Globus pallidus (tissue), 1 donor: ENCODE data around the gene UBE2QL1.

Source experiments
- DNase-seq: peaks from one replicate; pipeline ENCODE4 v3.0.0-alpha.2; 2015; ENCODE audit warnings: low spot score

UBE2QL1 gene

GRCh38 chr5:6448622-6449464, at the start of gene UBE2QL1:
Gene UBE2QL1 (plus strand): TSS chr5:6448859. CDS start chr5:6448894, 35 bp downstream.
- no peak for DNase-seq

GRCh38 chr5:6399980-6400910, 48.4 kb upstream of the UBE2QL1 start:
- no peak for DNase-seq

- no peak for DNase-seq
Observed at GRCh38 chr5:6401410-6401809, 47.2 kb upstream of the UBE2QL1 start.

GRCh38 chr5:6402939-6403338, 45.7 kb upstream of the UBE2QL1 start:
- no peak for DNase-seq

- DNase-seq: no peak
Observed at GRCh38 chr5:6403416-6403815, 45.2 kb upstream of the UBE2QL1 start.

GRCh38 chr5:6404129-6404528, 44.5 kb upstream of the UBE2QL1 start:
- no peak for DNase-seq

GRCh38 chr5:6405591-6405990, 43.1 kb upstream of the UBE2QL1 start:
- DNase-seq: no peak

GRCh38 chr5:6407558-6408259, 41.0 kb upstream of the UBE2QL1 start:
- no peak for DNase-seq

GRCh38 chr5:6408260-6408596, 40.4 kb upstream of the UBE2QL1 start:
- no peak for DNase-seq

- DNase-seq: no peak
Observed at GRCh38 chr5:6408627-6409446, 39.8 kb upstream of the UBE2QL1 start.

GRCh38 chr5:6410421-6410820, 38.2 kb upstream of the UBE2QL1 start:
- no peak for DNase-seq

GRCh38 chr5:6411141-6411540, 37.5 kb upstream of the UBE2QL1 start:
- DNase-seq: no peak

GRCh38 chr5:6412811-6413210, 35.8 kb upstream of the UBE2QL1 start:
- DNase-seq: no peak

- DNase-seq: no peak
Observed at GRCh38 chr5:6417657-6418056, 31.0 kb upstream of the UBE2QL1 start.

- no peak for DNase-seq
Observed at GRCh38 chr5:6418679-6419276, 29.9 kb upstream of the UBE2QL1 start.

GRCh38 chr5:6419340-6419852, 29.3 kb upstream of the UBE2QL1 start:
- no peak for DNase-seq

GRCh38 chr5:6423327-6424109, 25.1 kb upstream of the UBE2QL1 start:
- no peak for DNase-seq

- DNase-seq: no peak
Observed at GRCh38 chr5:6424110-6424659, 24.5 kb upstream of the UBE2QL1 start.

GRCh38 chr5:6424700-6425099, 24.0 kb upstream of the UBE2QL1 start:
- no peak for DNase-seq

- no peak for DNase-seq
Observed at GRCh38 chr5:6427694-6428093, 21.0 kb upstream of the UBE2QL1 start.
